ENCODE results near the gene CYB561D1.

Gene CYB561D1

DNA sequence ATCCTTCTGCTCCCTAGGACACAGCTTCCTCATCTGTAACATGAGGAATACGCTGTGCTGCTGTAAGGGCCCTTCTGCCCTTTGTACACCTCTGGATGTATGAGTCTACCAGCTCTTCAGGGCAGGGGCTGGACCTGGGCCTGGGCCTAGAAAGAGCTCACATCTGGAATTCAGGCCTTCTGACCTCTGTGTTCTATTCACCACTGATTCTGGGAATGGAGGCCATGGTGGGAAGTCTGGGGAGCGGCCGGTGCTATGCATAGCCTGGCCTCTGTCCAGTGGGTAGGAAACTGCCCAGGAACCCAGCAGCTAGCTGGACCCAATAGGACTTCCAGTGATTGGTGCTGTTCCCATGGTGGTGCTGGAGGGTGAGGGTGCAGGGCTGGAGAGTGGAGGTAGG lies 34.8 kb downstream of the CYB561D1 start:
- no peak for DNase-seq (ENCODE audit: low read depth in 2 of 2)

GRCh38 chr1:109529881-109530456 lies 36.1 kb downstream of the CYB561D1 start:
- DNase-seq (ENCODE audit: low read depth in 2 of 2) = no peak

GRCh38 chr1:109530457-109531087 lies 36.7 kb downstream of the CYB561D1 start:
- DNase-seq (ENCODE audit: low read depth in 2 of 2) = no peak

- DNase-seq (ENCODE audit: low read depth in 2 of 2) = no peak
Measured at GRCh38 chr1:109531380-109531779, 37.5 kb downstream of the CYB561D1 start.

GRCh38 chr1:109531826-109532364 lies 38.0 kb downstream of the CYB561D1 start:
- DNase-seq (ENCODE audit: low read depth in 2 of 2) = no peak

DNA sequence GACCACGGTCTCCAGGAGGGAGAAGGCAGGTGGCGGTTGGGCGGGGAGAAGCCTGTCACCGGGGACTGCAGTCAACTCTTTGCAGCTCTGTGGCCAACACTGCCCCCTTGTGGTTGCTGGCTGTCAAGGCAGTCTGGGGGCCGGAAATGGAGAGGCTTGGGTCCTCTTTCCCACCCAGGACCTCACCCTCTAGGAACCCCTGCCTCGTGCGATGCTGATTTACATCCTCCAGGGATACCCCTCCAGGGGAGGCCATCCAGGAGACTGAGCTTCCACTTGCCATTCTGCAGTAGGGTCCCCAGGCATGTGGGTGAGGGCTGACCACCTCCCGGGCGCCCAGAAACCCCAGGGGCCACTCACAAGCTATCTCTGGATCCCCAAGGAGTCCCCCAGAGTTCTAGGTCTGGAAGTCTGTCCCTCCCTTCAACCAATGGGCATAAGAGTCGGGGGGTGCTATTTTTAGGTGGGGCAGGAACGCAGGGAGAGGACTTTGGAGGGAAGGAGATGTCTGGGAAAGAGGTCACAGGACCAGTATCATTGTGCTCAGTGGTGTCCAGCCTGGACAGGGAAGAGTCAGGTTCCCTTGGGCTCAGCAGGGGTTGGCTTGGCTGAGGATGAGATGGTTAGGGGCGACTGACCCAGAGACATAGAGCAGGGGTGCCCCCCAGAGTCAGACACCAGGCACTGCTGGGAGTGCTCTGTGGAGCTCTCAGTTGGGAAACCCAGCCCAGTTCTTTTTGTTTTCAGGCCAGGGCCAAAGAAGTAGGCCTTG lies 38.7 kb downstream of the CYB561D1 start:
- DNase-seq (ENCODE audit: low read depth in 2 of 2) = peak; percentile 84 to 92

GRCh38 chr1:109534307-109534858 lies 40.5 kb downstream of the CYB561D1 start:
- DNase-seq (ENCODE audit: low read depth in 2 of 2) = no peak

DNA sequence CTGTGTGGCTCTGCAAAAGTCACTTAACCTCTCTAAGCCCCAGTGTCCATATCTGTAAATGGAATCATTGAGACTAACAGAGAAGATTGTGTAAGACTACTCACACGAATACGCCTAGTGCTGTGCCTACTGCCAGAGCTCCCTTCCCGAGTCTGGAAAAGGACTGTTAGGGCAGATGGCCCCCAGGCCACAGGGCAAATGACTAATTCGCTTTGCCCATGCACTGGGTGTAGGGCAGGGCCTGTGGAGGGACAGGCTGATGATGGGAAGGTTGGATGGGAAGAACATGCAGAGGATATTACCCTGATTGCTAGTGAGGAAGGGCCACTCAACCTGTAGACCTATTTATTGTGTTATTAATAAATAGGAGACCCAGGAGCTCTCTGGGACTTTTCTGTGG lies 41.6 kb downstream of the CYB561D1 start:
- DNase-seq (ENCODE audit: low read depth in 2 of 2) = no peak

DNA sequence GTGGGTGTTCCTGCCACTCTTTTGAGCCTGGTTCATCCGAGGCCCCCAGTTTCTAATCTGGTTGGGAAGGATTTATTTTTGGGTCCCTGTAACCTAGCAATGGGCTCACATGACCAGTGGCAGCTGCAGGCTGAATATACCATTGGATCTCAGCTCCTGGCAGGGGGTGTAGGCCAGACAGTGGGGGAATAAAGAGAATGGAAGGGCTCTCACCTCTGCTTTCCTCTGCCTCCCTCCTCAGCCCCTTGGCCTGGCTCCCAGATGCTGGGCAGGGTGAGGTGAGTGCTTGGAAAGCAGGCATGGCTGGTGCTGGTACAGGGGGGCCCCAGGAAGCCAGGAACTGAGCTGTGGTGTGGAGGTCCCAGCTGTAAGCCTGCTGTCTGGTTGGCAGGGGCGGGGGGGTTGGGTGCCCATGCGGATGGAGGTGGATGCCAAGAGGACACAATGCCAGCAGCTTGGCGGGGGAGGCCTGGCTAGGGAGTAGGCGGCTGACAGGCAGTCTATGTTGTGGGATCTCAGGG lies 42.1 kb downstream of the CYB561D1 start:
- no peak for DNase-seq (ENCODE audit: low read depth in 2 of 2)

- DNase-seq (ENCODE audit: low read depth in 2 of 2) = no peak
Measured at GRCh38 chr1:109537450-109538178, 43.7 kb downstream of the CYB561D1 start.

GRCh38 chr1:109538827-109539555 lies 45.1 kb downstream of the CYB561D1 start:
- no peak for DNase-seq (ENCODE audit: low read depth in 2 of 2)

GRCh38 chr1:109539676-109540075 lies 45.8 kb downstream of the CYB561D1 start, which contains the start of gene GPR61:
GPR61 (plus strand) TSS chr1:109539872; CDS start chr1:109543023, 3,151 bp downstream.
- DNase-seq (ENCODE audit: low read depth in 2 of 2) = no peak

- DNase-seq (ENCODE audit: low read depth in 2 of 2) = no peak
Measured at GRCh38 chr1:109541102-109541501, 47.2 kb downstream of the CYB561D1 start.

DNA sequence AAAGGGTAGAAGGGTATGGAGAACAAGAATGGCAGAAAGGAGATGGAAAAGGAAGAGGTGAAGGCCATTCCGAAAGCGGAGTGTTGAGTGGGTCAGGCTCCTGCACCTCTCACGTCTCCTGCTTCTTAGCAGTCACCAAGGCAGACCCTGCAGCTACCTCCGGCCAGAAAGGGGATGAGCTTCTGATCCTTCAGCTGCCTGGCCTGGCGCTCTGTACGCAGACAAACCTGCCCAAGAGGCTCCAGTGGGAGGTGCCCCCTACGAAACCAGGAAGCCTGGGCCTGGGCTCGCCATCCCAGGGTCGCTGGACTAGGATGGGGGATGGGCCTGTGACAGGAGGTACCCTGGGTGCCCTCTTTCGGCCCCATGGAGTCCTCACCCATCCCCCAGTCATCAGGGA lies 48.8 kb downstream of the CYB561D1 start:
- no peak for DNase-seq (ENCODE audit: low read depth in 2 of 2)

GRCh38 chr1:109543283-109543987 lies 49.5 kb downstream of the CYB561D1 start:
- DNase-seq (ENCODE audit: low read depth in 2 of 2) = no peak

DNA sequence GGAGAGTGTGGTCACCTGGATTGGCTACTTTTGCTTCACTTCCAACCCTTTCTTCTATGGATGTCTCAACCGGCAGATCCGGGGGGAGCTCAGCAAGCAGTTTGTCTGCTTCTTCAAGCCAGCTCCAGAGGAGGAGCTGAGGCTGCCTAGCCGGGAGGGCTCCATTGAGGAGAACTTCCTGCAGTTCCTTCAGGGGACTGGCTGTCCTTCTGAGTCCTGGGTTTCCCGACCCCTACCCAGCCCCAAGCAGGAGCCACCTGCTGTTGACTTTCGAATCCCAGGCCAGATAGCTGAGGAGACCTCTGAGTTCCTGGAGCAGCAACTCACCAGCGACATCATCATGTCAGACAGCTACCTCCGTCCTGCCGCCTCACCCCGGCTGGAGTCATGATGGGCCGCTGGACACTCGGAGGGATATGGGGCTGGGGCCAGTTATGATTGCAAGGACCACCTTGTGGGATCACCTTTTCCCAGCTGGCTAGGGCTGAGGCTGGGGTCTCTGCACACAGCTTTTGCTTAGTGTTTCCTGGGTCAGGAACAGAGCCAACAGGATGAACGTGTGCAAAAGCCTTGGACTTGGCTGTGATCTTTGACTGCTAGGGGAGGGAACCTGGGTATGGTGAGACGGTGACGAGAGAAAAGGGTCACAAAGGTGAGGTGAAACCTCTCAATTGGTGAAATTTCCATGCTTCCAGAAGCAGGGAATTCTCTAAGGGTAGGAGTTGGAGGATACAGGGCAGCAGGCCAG lies 50.3 kb downstream of the CYB561D1 start:
- no peak for DNase-seq (ENCODE audit: low read depth in 2 of 2)

DNA sequence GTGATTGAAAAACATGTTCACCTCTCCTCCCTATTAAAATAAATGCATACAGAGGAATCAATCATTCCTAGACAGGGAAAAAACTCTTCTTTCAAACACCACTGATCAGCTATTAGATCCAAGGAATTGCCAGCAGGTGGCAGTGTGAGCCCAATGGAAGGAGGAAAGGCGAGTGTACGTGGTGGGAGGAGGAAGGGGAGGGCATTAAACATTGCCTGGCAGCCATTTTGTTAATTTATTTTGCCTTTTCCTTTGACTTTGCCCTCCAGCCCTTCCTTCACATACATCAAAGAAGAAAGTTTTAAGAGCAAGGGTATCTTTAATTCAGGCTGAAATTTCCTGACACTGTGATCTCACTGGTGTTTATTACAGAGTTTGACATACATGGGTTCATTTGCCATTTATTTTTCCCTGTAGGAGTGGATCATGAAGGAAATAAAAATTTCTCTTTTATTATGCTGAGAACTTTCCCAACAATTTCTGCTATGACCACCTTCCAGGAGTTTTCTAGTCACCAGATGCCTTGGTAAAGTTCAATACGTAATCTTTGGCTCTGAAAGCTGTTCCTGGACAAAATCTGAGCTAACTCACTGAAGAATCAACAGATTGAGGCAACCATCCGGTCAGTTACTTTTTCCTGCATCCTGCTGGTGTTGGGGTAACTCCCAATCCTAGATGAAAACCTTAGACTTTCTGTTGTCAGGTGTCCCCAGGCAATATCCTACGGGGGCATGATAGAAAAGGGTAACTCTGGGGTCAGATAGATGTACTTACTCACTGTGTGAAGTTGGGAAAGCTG lies 52.6 kb downstream of the CYB561D1 start:
- peak; percentile 75 to 92 for DNase-seq (ENCODE audit: low read depth in 2 of 2)

Measured in stimulated activated CD4-positive, alpha-beta T cell treated with anti-CD3 and anti-CD28 coated beads, Interleukin-12 subunit alpha, Interleukin-12 subunit beta, amount 100 ng/mL, for 24 hours (primary cell).